Keratinocyte (primary cell): ENCODE results near the gene FNDC4. TPM values are rescaled to one million over a fixed set of nuclear protein-coding genes. Genes with fewer than 3 reads are reported as not detected.

ENCODE experiments used
- DNase-seq: peaks from one replicate; pipeline ENCODE4 v3.0.0-alpha.2; 2011; ENCODE audit warnings: low read depth, missing footprints, low spot score
- FAIRE-seq: peaks from 2 replicates; lab custom pipeline; 2011; peaks lifted over from hg19 to GRCh38; lab: Jason Lieb, UNC
- H2AFZ ChIP-seq: 2 replicates; pipeline ENCODE4 v1.6.0; 2012; ENCODE audit warnings: low read length, control low read depth, inconsistent platforms; ENCODE audit not compliant: control insufficient read depth
- H3K27ac ChIP-seq: 2 replicates; pipeline ENCODE4 v1.5.1; 2011; ENCODE audit warnings: low read length; ENCODE audit not compliant: control insufficient read depth, insufficient read depth
- H3K27me3 ChIP-seq: 3 replicates; pipeline ENCODE4 v1.6.0; 2011; ENCODE audit warnings: low read length; ENCODE audit not compliant: control insufficient read depth, insufficient read depth; ENCODE audit errors: extremely low read depth
- H3K36me3 ChIP-seq, 2 experiments: 2 replicates in 1 of 2; 3 replicates in 1 of 2; pipeline ENCODE4 v1.5.1; 2011; ENCODE audit warnings: low read length in 2 of 2, mild to moderate bottlenecking in 1 of 2; ENCODE audit not compliant: control insufficient read depth in 2 of 2, insufficient read depth in 2 of 2; ENCODE audit errors: extremely low read depth in 1 of 2
- H3K4me1 ChIP-seq: 3 replicates; pipeline ENCODE4 v1.5.1; 2011; ENCODE audit warnings: low read length; ENCODE audit not compliant: control insufficient read depth, insufficient read depth; ENCODE audit errors: extremely low read depth
- H3K4me2 ChIP-seq: 3 replicates; pipeline ENCODE4 v1.6.0; 2011; ENCODE audit warnings: low read depth, low read length; ENCODE audit not compliant: control insufficient read depth, insufficient read depth; ENCODE audit errors: extremely low read depth
- H3K4me3 ChIP-seq, 3 experiments: fragments of 200-600 bp in 1 of 3; sonication (generic) in 1 of 3; 2 replicates in 2 of 3; 3 replicates in 1 of 3; pipeline ENCODE4 v1.5.1; 2011 to 2016; ENCODE audit warnings: low read length in 3 of 3, mild to moderate bottlenecking in 3 of 3, control low read depth in 2 of 3, inconsistent platforms in 1 of 3, low read depth in 1 of 3, mixed read lengths in 1 of 3, mixed run types in 1 of 3, moderate library complexity in 1 of 3; ENCODE audit not compliant: control insufficient read depth in 2 of 3, insufficient read depth in 2 of 3; ENCODE audit errors: extremely low read depth in 1 of 3
- H3K79me2 ChIP-seq: 2 replicates; pipeline ENCODE4 v1.6.0; 2012; ENCODE audit warnings: low read length; ENCODE audit not compliant: control insufficient read depth, insufficient read depth
- H3K9ac ChIP-seq: 3 replicates; pipeline ENCODE4 v1.6.0; 2011; ENCODE audit warnings: low read length; ENCODE audit not compliant: control insufficient read depth, insufficient read depth; ENCODE audit errors: extremely low read depth
- H3K9me1 ChIP-seq: 3 replicates; pipeline ENCODE4 v1.6.0; 2011; ENCODE audit warnings: low read length; ENCODE audit not compliant: control insufficient read depth, insufficient read depth; ENCODE audit errors: extremely low read depth
- H3K9me3 ChIP-seq: 2 replicates; pipeline ENCODE4 v1.5.1; 2012; ENCODE audit warnings: low read depth, low read length; ENCODE audit not compliant: control insufficient read depth
- H4K20me1 ChIP-seq: 3 replicates; pipeline ENCODE4 v1.6.0; 2011; ENCODE audit warnings: low read length; ENCODE audit not compliant: control insufficient read depth, insufficient read depth; ENCODE audit errors: extremely low read depth
- EZH2 ChIP-seq: IDR thresholded peaks from one replicate; pipeline ENCODE4 v1.6.1; 2012; ENCODE audit warnings: inconsistent platforms, mild to moderate bottlenecking, low read length, moderate library complexity
- dilution Hi-C: fragments of 300-500 bp; cut with MboI; formaldehyde crosslinking; loops from one replicate; pipeline ENCODE4 v1.7.0; 2020; ENCODE audit warnings: low sequenced_read_pairs; ENCODE audit not compliant: extremely low pct_ligation_motif_present
- polyA plus RNA-seq, 5 experiments: library from polyadenylated mRNA; depleted of rRNA in 3 of 5; stranded (reverse) in 3 of 5; stranded (forward) in 1 of 5; unstranded in 1 of 5; fragments of >200 nt; gene quantifications; 1 replicate in 1 of 5; 2 replicates in 3 of 5; 3 replicates in 1 of 5; pipeline versions ENCODE4 v1.2.1 to v1.2.3, GENCODE V29; 2011 to 2012; ENCODE audit warnings: missing spikeins in 2 of 5, low read depth in 1 of 5, low replicate concordance in 1 of 5
- TF ChIP-seq, protein P1 (sequence below), 3 experiments: IDR thresholded peaks in 1 of 3; conservative IDR thresholded peaks in 1 of 3; optimal IDR thresholded peaks in 1 of 3; 2 replicates in 2 of 3; 3 replicates in 1 of 3; pipeline versions ENCODE3 to v1.5.1; 2011; ENCODE audit warnings: low read length in 3 of 3, mild to moderate bottlenecking in 3 of 3, moderate library complexity in 2 of 3, control low read depth in 1 of 3, inconsistent platforms in 1 of 3; ENCODE audit not compliant: insufficient read depth in 2 of 3; ENCODE audit errors: extremely low read depth in 1 of 3

Gene FNDC4
- polyA plus RNA-seq, 1 donor (not counting 4 experiments of a cell fraction or from before 2014, with no cell fraction given) = 6.3 TPM

DNA sequence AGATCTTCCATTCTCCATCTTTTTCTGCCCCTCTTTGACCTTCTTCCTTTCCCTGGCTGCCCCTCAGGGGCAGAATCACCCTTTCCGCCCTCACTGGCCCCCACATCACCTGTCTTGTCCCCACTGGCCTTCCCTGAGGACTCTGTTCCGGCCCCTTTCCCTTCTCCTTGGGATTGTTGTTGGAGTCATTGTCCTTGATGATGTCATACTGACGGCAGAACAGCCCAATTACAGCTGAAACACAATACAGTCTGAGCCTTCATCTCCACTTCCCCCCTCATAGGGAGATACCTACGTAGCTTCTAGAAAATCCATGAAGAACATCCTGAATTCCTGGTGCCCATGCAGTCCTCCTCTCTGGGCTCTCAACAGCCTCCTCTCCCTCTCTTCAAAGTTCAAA, 2.4 kb downstream of the FNDC4 start:
- no peaks in the 10 kb centered on the region for H3K36me3 ChIP-seq
- no peaks in the 10 kb centered on the region for H4K20me1 ChIP-seq
- no peaks in the 10 kb centered on the region for H3K79me2 ChIP-seq
- DNase-seq (no peak), FAIRE-seq (no peak)
- H2AFZ ChIP-seq = no peak overlapping the region
- dilution Hi-C loops = no loop called here
- no peak overlapping the region for H3K4me3 ChIP-seq
- TF ChIP-seq EZH2 = no peak
- TF ChIP-seq, protein P1, sequence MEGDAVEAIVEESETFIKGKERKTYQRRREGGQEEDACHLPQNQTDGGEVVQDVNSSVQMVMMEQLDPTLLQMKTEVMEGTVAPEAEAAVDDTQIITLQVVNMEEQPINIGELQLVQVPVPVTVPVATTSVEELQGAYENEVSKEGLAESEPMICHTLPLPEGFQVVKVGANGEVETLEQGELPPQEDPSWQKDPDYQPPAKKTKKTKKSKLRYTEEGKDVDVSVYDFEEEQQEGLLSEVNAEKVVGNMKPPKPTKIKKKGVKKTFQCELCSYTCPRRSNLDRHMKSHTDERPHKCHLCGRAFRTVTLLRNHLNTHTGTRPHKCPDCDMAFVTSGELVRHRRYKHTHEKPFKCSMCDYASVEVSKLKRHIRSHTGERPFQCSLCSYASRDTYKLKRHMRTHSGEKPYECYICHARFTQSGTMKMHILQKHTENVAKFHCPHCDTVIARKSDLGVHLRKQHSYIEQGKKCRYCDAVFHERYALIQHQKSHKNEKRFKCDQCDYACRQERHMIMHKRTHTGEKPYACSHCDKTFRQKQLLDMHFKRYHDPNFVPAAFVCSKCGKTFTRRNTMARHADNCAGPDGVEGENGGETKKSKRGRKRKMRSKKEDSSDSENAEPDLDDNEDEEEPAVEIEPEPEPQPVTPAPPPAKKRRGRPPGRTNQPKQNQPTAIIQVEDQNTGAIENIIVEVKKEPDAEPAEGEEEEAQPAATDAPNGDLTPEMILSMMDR (optimal IDR thresholded peaks at IDR 0.05 in 1 of 3, IDR thresholded peaks at IDR 0.05 in 1 of 3, conservative IDR thresholded peaks at IDR 0.05 in 1 of 3; ENCODE audit: extremely low read depth in 1 of 3, insufficient read depth in 2 of 3, low read length in 3 of 3) = no peak
- no peak overlapping the region for H3K27ac ChIP-seq
- no peak overlapping the region for H3K4me2 ChIP-seq
- H3K9me3 ChIP-seq = no peaks in the 10 kb centered on the region
- no peaks in the 10 kb centered on the region for H3K9me1 ChIP-seq
- H3K4me1 ChIP-seq = peaks cover 25% of the 10 kb centered on the region
- H3K27me3 ChIP-seq = no peaks in the 10 kb centered on the region
- no peak overlapping the region for H3K9ac ChIP-seq

DNA sequence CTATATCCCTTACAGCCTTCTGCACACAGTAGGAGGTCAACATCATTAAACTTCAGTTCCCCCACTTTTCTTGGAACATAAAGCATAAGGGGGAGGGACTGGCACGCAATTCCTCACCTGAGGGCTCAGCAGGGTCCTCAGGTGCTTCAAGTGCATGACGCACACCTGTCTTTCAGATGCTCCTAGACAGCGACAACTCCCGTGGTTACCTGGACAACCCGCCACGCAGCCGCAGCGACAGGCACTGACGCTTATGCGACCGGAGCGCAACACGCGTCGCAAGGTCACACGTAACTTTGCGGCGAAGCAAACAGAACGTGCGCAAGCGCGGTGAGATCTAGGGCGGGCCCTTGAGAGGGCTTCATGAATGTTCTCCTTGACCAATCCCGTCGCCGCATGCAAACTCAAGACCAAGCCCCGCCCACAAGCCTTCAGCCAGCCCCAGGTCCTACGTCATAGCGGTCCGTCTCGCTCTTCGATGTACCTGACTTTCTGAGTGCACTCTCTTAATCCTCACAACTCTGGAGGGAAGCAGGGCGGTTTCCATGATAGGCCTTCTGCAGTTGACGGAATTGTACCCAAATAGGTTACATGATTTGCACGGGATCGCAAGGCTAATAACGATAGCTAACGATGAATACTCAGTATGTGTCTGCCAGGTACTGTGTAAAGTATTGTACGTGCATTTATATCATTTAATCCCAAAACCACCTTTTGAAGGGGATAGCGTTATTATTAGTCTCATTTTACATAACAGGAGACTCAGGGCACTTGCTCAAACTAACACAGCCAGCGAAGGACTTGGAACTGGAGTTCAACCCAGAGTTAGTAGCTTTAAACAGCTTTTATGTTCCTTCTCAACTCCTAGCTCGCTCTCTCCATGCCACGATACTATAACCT, 5.3 kb downstream of the FNDC4 start, which contains the start of gene IFT172:
IFT172 (minus strand) TSS at position 246 of the 900 bp plus-strand sequence; CDS start at position 156, 90 bp downstream.
- Histone ChIP-seq H4K20me1 (no peaks in the 10 kb centered on the region), H2AFZ (peak within 1 kb of the TSS; percentile 93), H3K9ac (peak within 1 kb of the TSS; percentile 82), H3K27ac (peak within 1 kb of the TSS; percentile 80), H3K9me1 (no peaks in the 10 kb centered on the region), H3K27me3 (no peaks in the 10 kb centered on the region), H3K4me3 (peak within 1 kb of the TSS; percentile 39 to 90 (median 63)), H3K4me1 (peaks cover 17% of the 10 kb centered on the region), H3K4me2 (peak within 1 kb of the TSS; percentile 93), H3K79me2 (no peaks in the 10 kb centered on the region), H3K36me3 (peaks cover 0 to under 1% of the 10 kb centered on the region in 2 experiments), H3K9me3 (no peaks in the 10 kb centered on the region)
- no peak for TF ChIP-seq EZH2
- TF ChIP-seq, protein P1 (optimal IDR thresholded peaks at IDR 0.05 in 1 of 3, IDR thresholded peaks at IDR 0.05 in 1 of 3, conservative IDR thresholded peaks at IDR 0.05 in 1 of 3; ENCODE audit: extremely low read depth in 1 of 3, insufficient read depth in 2 of 3, low read length in 3 of 3) = no peak
- dilution Hi-C loops = no loop called here
- DNase-seq (peak; percentile 100), FAIRE-seq (peak; percentile 92)
